Psoas muscle (tissue), 8 donors: ENCODE measurements around the gene CLDN5. TPM values are rescaled to one million over a fixed set of nuclear protein-coding genes. Genes with fewer than 3 reads are reported as not detected.
A peak's percentile ranks its signal among the peaks of the same experiment; 100 is the strongest.

ENCODE experiments used
- ATAC-seq, 4 donors: fragments of 200-7000 bp; cut with Tn5 transposase; one replicate each; pipeline ENCODE4 v1.9.1; 2020; ENCODE audit warnings: moderate library complexity in 3 of 4, mild to moderate bottlenecking in 2 of 4
- DNase-seq, 2 donors: peaks; one replicate each; pipeline ENCODE4 v3.0.0-alpha.2; 2020
- H3K27ac ChIP-seq: fragments of 200-600 bp; one replicate; pipeline ENCODE4 v1.8.0; 2022
- H3K27me3 ChIP-seq, 3 donors: fragments of 200-600 bp in 1 of 3; one replicate each; pipeline versions ENCODE4 v1.6.1 to v1.8.0; 2013 to 2022; ENCODE audit warnings: low read length in 2 of 3, mild to moderate bottlenecking in 2 of 3, moderate library complexity in 1 of 3; ENCODE audit not compliant: insufficient read depth in 3 of 3
- H3K36me3 ChIP-seq, 2 donors: fragments of 200-600 bp in 1 of 2; one replicate each; pipeline versions ENCODE4 v1.6.1 to v1.8.0; 2013 to 2022; ENCODE audit warnings: low read depth in 1 of 2, mild to moderate bottlenecking in 1 of 2, moderate library complexity in 1 of 2; ENCODE audit not compliant: insufficient read depth in 1 of 2
- H3K4me1 ChIP-seq: fragments of 200-600 bp; one replicate; pipeline ENCODE4 v1.8.0; 2022
- H3K4me3 ChIP-seq: fragments of 200-600 bp; one replicate; pipeline ENCODE4 v1.8.0; 2022; ENCODE audit warnings: mild to moderate bottlenecking
- H3K9me3 ChIP-seq: fragments of 200-600 bp; one replicate; pipeline ENCODE4 v1.8.0; 2022
- CTCF ChIP-seq: fragments of 200-600 bp; IDR thresholded peaks from one replicate; pipeline ENCODE4 v1.8.0; 2022; ENCODE audit warnings: antibody characterized with exemption
- WGBS, 3 donors: extraction: QIAGEN DNeasy Blood & Tissue Kit; methylation state at CpG; one replicate each; pipeline versions ENCODE4 v1.1.6 to v1.1.7; 2013; 5-methylcytosine and 5-hydroxymethylcytosine counted together
- intact Hi-C, 2 donors: fragments of 100-400 bp; cut with DNase I; formaldehyde crosslinking; loops; one replicate each; pipeline versions ENCODE4 v1.11.0 to v1.14.2; 2022
- polyA plus RNA-seq, 3 donors: library from polyadenylated mRNA; stranded (reverse); fragments of 200-250 nt; gene quantifications; one replicate each; pipeline ENCODE4 v1.2.3, GENCODE V29; 2013
- total RNA-seq, 4 donors: library from RNA; stranded (reverse); fragmentation: NEBNext Ultra II Directional in 2 of 4; extraction: Animal tissue kit (Norgen Biotek cat#: 25700) in 2 of 4; gene quantifications; one replicate each; pipeline versions ENCODE4 v1.2.1 to v1.2.4, GENCODE V29; 2021 to 2023
- donor health status: healthy with polysubstance abuse.
- donor health status: DM: no; HTN: no; CAD: no; lungs with moderate emphysema.
- donor health status: Bipolar disorder and iron deficiency.
- donor health status: healthy.
- donor health status: DM: yes; HTN: yes; CAD: no.
- donor health status: DM: no; HTN: no; CAD: no.
- donor health status: DM: no; HTN: no; CAD: no.
- donor health status: DM: yes; HTN: yes; CAD: no.

The CLDN5 gene
- total and polyA plus RNA-seq, 7 donors, result 23.0 to 138 (median 42.3) TPM

DNA sequence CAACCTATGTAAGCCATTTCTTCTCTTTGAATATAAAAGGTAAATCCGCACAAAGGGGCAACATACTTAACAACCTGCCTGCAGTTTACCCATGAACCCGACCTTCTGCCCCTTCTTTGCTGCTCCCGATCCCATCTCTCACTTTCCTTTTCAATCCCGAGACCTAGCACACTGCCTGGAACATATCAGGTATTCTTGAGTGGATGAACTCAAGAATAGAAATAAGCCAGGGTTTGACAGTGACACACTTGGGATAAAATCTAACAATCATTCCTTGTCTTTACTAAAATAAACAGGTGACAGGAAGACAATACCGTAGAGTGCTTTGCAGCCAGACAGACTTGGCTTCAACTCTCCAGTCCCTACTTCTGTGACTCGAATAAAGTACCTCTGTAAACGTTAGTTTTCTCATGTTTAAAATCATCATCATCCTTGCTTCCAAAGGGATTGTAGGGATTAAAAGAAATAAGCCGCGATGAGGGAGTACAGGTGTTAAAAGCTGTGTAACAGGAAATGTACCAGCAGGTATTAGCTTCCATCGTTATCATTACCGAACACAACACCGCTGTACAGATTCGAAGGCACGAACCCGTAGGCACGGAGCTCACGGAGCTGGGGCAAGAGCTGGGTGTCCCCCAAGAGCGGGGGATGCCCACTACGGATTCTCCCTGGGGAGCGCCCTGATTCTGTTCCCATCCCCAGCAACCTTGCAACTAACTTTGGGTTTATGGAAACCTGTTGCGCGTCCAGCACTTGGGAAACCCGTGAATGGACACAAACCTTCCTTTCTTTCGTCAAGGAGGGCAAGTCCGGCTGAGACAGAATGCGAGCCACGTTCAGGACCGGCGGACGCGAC is 45.9 kb downstream of the CLDN5 start:
- DNase-seq, result no peak
- Histone ChIP-seq H3K4me3 (peak overlapping the region; percentile 84), H3K4me1 (peaks cover 47% of the 10 kb centered on the region), H3K36me3 (peaks cover 0 to 23% of the 10 kb centered on the region in 2 donors), H3K9me3 (no peaks in the 10 kb centered on the region), H3K27me3 (no peaks in the 10 kb centered on the region), H3K27ac (peak overlapping the region; percentile 97)
- intact Hi-C loops, result loop anchor here (5.0 to 10.0 kb wide), 2 partner anchors 36 to 183 kb away; partner anchors contain the start of gene CLTCL1 (in 1 of the 2)
- peak in 1 of 4 donors; percentile 6 for ATAC-seq
- TF ChIP-seq CTCF, result no peak
- WGBS, 3 donors, result 1% methylated on average over 23 to 31 of the region's 31 CpGs

DNA sequence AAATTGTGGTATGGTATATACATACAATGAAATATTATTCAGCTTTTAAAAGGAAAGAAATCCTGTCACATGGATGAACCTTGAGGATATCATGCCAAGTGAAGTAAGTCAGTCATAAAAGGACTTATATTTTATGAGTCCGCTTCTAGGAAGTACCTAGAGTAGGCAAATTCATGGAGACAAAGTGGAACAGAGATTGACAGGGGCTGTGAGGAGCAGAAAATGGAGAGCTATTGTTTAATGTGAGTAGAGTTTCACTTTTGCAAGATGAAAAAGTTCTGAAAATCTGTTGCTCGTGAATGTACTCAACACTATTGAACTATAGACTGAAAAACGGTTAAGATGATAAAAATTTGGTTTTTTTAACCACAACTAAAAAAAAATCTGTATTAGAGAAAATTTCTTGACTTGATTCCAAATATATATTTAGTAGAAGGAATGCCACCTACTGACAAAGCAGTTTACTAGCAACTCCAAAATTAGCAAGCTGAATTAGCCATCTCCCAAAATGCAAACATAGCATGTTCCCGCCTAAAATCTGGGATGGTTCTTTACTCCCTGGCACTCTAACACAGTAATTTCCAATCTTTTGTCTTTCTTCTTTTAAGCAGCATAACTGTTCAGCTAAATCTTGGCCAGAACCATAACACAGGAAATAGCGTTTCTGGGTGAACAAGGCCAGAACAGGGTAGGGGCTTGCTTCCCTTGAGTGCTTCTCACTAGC is 46.7 kb downstream of the CLDN5 start:
- intact Hi-C loops, result loop anchor here (5.0 to 10.0 kb wide), 2 partner anchors 35 to 183 kb away; partner anchors contain the start of gene CLTCL1 (in 1 of the 2)
- no peak for ATAC-seq
- H3K4me1 ChIP-seq, result peaks cover 52% of the 10 kb centered on the region
- H3K27me3 ChIP-seq, result no peaks in the 10 kb centered on the region
- no peak for TF ChIP-seq CTCF
- peak overlapping the region; percentile 84 for H3K4me3 ChIP-seq
- H3K9me3 ChIP-seq, result no peaks in the 10 kb centered on the region
- DNase-seq, result no peak
- peaks cover 3 to 31% of the 10 kb centered on the region in 2 donors for H3K36me3 ChIP-seq
- peak overlapping the region; percentile 97 for H3K27ac ChIP-seq
- 23 to 30% (median 29%) methylated on average over 5 of the region's 5 CpGs for whole genome bisulfite sequencing, 3 donors

DNA sequence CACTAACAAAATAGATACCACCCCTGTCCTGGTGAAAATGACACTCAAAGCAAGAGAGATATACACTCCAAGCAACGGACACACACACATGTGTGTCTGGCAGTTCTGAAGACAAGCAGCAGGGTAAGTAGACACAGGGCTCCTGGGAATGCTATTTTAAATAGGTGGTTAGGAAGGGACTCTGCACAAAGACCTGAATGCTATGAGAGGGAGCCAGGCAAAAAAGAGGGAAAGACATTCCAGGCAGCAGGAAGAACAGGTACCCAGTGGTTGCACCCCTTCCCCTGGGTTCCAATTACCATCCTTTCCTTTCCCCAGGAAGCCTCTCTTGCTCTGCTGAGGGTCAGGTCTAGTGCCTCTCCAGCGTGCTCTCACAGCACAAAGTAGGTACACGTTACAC is 48.2 kb downstream of the CLDN5 start:
- ATAC-seq (no peak), DNase-seq (no peak)
- peak overlapping the region; percentile 97 for H3K27ac ChIP-seq
- peaks cover 52% of the 10 kb centered on the region for H3K4me1 ChIP-seq
- WGBS, 3 donors, result 60 to 76% (median 69%) methylated on average over 3 of the region's 3 CpGs
- H3K36me3 ChIP-seq, result peaks cover 6 to 46% of the 10 kb centered on the region in 2 donors
- H3K4me3 ChIP-seq, result no peak overlapping the region
- no peak for TF ChIP-seq CTCF
- H3K9me3 ChIP-seq, result no peaks in the 10 kb centered on the region
- H3K27me3 ChIP-seq, result no peaks in the 10 kb centered on the region
- intact Hi-C loops, result loop anchor here (5.0 to 10.0 kb wide), 2 partner anchors 34 to 181 kb away; partner anchors contain the start of gene CLTCL1 (in 1 of the 2)

DNA sequence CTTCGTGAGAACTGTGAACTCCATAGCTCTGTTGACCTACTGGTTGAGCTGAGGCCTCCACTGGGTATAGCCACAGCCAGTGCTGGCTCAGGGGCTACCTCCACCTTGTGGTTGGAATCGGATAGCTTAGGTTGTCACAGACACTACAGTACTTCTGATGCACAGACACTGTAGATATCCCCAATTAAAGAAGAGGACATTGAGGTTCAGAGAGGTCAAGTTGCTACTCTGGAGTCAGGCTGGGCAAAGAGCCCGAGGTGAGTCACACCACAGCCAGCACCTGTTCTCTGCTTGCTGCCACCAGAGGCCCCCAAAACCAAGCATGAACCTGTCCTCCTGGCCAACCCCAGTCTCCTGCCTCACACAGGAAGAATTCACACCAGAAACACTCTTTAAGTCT is 50.6 kb downstream of the CLDN5 start:
- Histone ChIP-seq H3K9me3 (no peaks in the 10 kb centered on the region), H3K4me3 (no peak overlapping the region), H3K27ac (peak overlapping the region; percentile 54), H3K36me3 (peaks cover 13 to 70% of the 10 kb centered on the region in 2 donors), H3K4me1 (peaks cover 46% of the 10 kb centered on the region), H3K27me3 (no peaks in the 10 kb centered on the region)
- 45 to 71% (median 61%) methylated on average over 3 of the region's 3 CpGs for WGBS, 3 donors
- intact Hi-C loops, result loop anchor here in 1 of 2 donors (10.0 kb wide), 1 partner anchor 179 kb away; the partner anchor contains the start of gene CLTCL1
- peak; percentile 84 to 92 (median 86) for ATAC-seq
- TF ChIP-seq CTCF, result peak; percentile 20
- DNase-seq, result peak; percentile 67 to 89

Other genes with a start within 250 kb of the CLDN5 start
- gene CLTCL1, start 232.7 kb downstream of the CLDN5 start, total RNA-seq, result 100 to 1,000 TPM in 3 of 4 donors, 10 to 100 TPM in 1; 92.6 to 253 (median 126) TPM
- 10 to 100 TPM; 16.8 to 85.9 (median 78.5) TPM for gene CLTCL1, start 232.7 kb downstream of the CLDN5 start, polyA plus RNA-seq
- 10 to 100 TPM; 12.3 to 32.7 (median 18.8) TPM for gene HIRA, start 92.7 kb downstream of the CLDN5 start, total RNA-seq
- gene HIRA, start 92.7 kb downstream of the CLDN5 start, polyA plus RNA-seq, result 10 to 100 TPM; 13.3 to 18.9 (median 14.4) TPM
- 10 to 100 TPM; 53.7 to 70.5 (median 58.2) TPM for gene MRPL40, start 91.9 kb downstream of the CLDN5 start, total RNA-seq
- 10 to 100 TPM; 45.8 to 78.6 (median 62.3) TPM for gene MRPL40, start 91.9 kb downstream of the CLDN5 start, polyA plus RNA-seq
- gene C22orf39, start 76.7 kb downstream of the CLDN5 start, total RNA-seq, result 100 to 1,000 TPM in 1 of 4 donors, 10 to 100 TPM in 3; 84.3 to 101 (median 92.3) TPM
- 100 to 1,000 TPM in 1 of 3 donors, 10 to 100 TPM in 2; 60.9 to 104 (median 66.7) TPM for gene C22orf39, start 76.7 kb downstream of the CLDN5 start, polyA plus RNA-seq
- 10 to 100 TPM; 44.3 to 97.4 (median 58.4) TPM for gene UFD1, start 45.2 kb downstream of the CLDN5 start, total RNA-seq
- 100 to 1,000 TPM in 2 of 3 donors, 10 to 100 TPM in 1; 79.6 to 226 (median 124) TPM for gene UFD1, start 45.2 kb downstream of the CLDN5 start, polyA plus RNA-seq
- gene CDC45, start 44.5 kb downstream of the CLDN5 start, total RNA-seq, result under 1 TPM in 2 of 4 donors, not detected in 2; 0.50 to 0.71 TPM
- under 1 TPM; 0.30 to 0.77 (median 0.73) TPM for gene CDC45, start 44.5 kb downstream of the CLDN5 start, polyA plus RNA-seq
- gene SEPTIN5, start 190.1 kb upstream of the CLDN5 start, total RNA-seq, result 10 to 100 TPM in 1 of 4 donors, 1 to 10 TPM in 3; 6.0 to 10.9 (median 8.3) TPM
- gene SEPTIN5, start 190.1 kb upstream of the CLDN5 start, polyA plus RNA-seq, result 1 to 10 TPM; 3.7 to 7.0 (median 4.8) TPM
- gene GP1BB, start 199.1 kb upstream of the CLDN5 start, total RNA-seq, result 1 to 10 TPM in 1 of 4 donors, not detected in 3; 1.8 TPM
- gene GP1BB, start 199.1 kb upstream of the CLDN5 start, polyA plus RNA-seq, result under 1 TPM; 0.14 to 0.63 (median 0.53) TPM
- gene TBX1, start 236.4 kb upstream of the CLDN5 start, total RNA-seq, result 100 to 1,000 TPM in 2 of 4 donors, 10 to 100 TPM in 2; 76.0 to 112 (median 91.8) TPM
- gene TBX1, start 236.4 kb upstream of the CLDN5 start, polyA plus RNA-seq, result 10 to 100 TPM; 18.2 to 80.8 (median 63.8) TPM